Left ventricle myocardium inferior (tissue), 1 donor: ENCODE measurements around the gene ADGRF1. TPM values are rescaled to one million over a fixed set of nuclear protein-coding genes. Genes with fewer than 3 reads are reported as not detected.

ENCODE experiments used
- DNase-seq: peaks from one replicate; pipeline ENCODE4 v3.0.0-alpha.2; 2020
- H3K27ac ChIP-seq: fragments of 200-600 bp; replicated peaks from 2 replicates; pipeline ENCODE4 v1.8.0; 2021
- H3K27me3 ChIP-seq: fragments of 200-600 bp; 2 replicates; pipeline ENCODE4 v1.8.0; 2021; ENCODE audit warnings: low read depth
- H3K36me3 ChIP-seq: fragments of 200-600 bp; 2 replicates; pipeline ENCODE4 v1.8.0; 2021
- H3K4me1 ChIP-seq: fragments of 200-600 bp; 2 replicates; pipeline ENCODE4 v1.8.0; 2021
- H3K4me3 ChIP-seq: fragments of 200-600 bp; 2 replicates; pipeline ENCODE4 v1.8.0; 2021; ENCODE audit warnings: mild to moderate bottlenecking, moderate library complexity
- H3K9me3 ChIP-seq: fragments of 200-600 bp; replicated peaks from 2 replicates; pipeline ENCODE4 v1.8.0; 2021
- intact Hi-C: fragments of 100-400 bp; cut with micrococcal nuclease; formaldehyde crosslinking; loops from one replicate; pipeline ENCODE4 v1.11.0; 2022
- total RNA-seq: library from RNA; stranded (reverse); fragmentation: NEBNext Ultra II Directional; extraction: Animal tissue kit (Norgen Biotek cat#: 25700); gene quantifications from one replicate; pipeline ENCODE4 v1.2.1, GENCODE V29; 2021
- TF ChIP-seq, protein P1 (sequence below): fragments of 200-600 bp; IDR thresholded peaks from 2 replicates; pipeline ENCODE4 v1.8.0; 2021; ENCODE audit warnings: antibody characterized with exemption, mild to moderate bottlenecking, borderline replicate concordance
- donor health status: DM: no; HTN: yes; CAD: no; lungs with severe emphysema.

The ADGRF1 gene
- total RNA-seq, 1 donor from 2014 or later, result not detected

GRCh38 chr6:46961232-46961631 lies 80.9 kb downstream of the ADGRF1 start:
- TF ChIP-seq, protein P1, sequence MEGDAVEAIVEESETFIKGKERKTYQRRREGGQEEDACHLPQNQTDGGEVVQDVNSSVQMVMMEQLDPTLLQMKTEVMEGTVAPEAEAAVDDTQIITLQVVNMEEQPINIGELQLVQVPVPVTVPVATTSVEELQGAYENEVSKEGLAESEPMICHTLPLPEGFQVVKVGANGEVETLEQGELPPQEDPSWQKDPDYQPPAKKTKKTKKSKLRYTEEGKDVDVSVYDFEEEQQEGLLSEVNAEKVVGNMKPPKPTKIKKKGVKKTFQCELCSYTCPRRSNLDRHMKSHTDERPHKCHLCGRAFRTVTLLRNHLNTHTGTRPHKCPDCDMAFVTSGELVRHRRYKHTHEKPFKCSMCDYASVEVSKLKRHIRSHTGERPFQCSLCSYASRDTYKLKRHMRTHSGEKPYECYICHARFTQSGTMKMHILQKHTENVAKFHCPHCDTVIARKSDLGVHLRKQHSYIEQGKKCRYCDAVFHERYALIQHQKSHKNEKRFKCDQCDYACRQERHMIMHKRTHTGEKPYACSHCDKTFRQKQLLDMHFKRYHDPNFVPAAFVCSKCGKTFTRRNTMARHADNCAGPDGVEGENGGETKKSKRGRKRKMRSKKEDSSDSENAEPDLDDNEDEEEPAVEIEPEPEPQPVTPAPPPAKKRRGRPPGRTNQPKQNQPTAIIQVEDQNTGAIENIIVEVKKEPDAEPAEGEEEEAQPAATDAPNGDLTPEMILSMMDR, result no peak
- Histone ChIP-seq H3K27ac (no peak overlapping the region), H3K36me3 (no peaks in the 10 kb centered on the region), H3K9me3 (no peaks in the 10 kb centered on the region), H3K4me1 (peaks cover 22% of the 10 kb centered on the region), H3K4me3 (no peak overlapping the region), H3K27me3 (no peaks in the 10 kb centered on the region)
- no peak for DNase-seq
- intact Hi-C loops, result no loop called here

DNA sequence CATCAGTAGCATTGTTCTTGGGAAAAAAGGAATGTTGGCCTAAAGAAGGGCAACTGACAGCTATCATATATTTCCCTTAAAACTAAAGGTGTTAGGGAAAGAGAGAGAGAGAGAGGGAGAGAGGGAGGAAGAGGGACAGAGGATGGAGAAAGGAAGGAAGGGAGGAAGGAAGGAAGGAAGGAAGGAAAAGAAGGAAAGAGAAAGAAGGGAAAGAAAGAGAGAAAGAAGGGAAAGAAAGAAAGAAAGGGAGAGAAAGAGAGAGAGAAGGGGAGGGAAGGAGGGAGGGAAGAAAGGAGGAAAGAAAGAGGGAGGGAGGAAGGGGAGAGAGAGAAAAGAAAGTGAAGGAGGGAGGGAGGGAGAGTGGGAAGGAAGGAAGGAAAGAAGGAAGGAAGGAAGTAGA lies 82.7 kb downstream of the ADGRF1 start:
- Histone ChIP-seq H3K36me3 (no peaks in the 10 kb centered on the region), H3K27me3 (no peaks in the 10 kb centered on the region), H3K4me3 (no peak overlapping the region), H3K9me3 (no peaks in the 10 kb centered on the region), H3K27ac (no peak overlapping the region), H3K4me1 (peaks cover 19% of the 10 kb centered on the region)
- no peak for DNase-seq
- intact Hi-C loops, result no loop called here
- TF ChIP-seq, protein P1, result no peak

DNA sequence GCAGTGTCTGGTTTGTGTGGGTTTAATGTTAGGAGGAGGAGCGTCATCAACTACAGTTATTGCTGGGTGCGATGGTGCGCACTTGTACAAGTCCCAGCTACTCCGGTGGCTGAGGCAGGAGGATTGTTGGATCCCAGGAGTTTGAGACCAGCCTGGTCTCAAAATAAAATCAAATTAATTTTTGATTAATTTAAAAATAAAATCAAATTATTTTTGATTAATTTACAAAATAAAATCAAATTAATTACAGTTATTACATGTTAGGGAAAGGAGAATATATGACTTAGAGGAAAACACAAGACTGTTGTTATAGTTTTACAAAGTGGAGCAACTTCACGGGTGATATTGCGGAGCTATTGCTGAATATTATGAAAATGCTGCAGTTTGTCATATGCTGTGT lies 85.7 kb downstream of the ADGRF1 start:
- H3K27ac ChIP-seq, result no peak overlapping the region
- H3K36me3 ChIP-seq, result no peaks in the 10 kb centered on the region
- intact Hi-C loops, result no loop called here
- DNase-seq, result no peak
- H3K9me3 ChIP-seq, result no peaks in the 10 kb centered on the region
- peaks cover 17% of the 10 kb centered on the region for H3K4me1 ChIP-seq
- TF ChIP-seq, protein P1, result no peak
- no peaks in the 10 kb centered on the region for H3K27me3 ChIP-seq
- H3K4me3 ChIP-seq, result no peak overlapping the region

DNA sequence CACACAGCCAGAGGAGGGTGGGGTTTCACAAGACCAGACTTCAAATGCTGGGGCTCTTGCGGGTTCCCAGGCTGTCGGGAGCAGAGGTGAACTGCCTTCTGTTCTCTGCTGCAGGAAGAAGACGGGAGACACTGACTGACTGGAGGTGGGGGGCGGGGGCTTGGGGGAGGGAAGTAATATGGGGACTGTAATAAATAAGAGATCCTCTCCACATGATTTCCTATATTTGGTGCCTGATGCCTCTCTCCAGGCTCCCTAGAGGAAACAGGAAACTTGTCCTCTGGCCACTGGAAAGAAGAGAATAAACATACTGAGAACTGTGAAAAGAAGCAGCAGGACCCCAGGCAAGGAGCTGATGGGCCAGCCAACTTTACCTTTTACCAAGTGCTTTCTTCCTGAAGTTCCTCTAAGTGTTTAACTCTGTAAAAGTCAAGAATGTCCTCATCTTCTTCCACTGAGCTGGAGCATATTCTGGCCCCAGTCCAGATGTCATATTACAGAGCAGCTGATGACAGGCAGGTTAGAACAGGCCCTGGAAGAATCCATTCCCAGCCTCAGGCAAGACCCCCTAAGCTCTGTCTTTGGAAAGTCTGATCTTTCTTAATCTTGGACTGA lies 87.2 kb downstream of the ADGRF1 start:
- no peaks in the 10 kb centered on the region for H3K9me3 ChIP-seq
- H3K4me3 ChIP-seq, result peak overlapping the region; percentile 53
- DNase-seq, result no peak
- no peaks in the 10 kb centered on the region for H3K36me3 ChIP-seq
- no peaks in the 10 kb centered on the region for H3K27me3 ChIP-seq
- peaks cover 29% of the 10 kb centered on the region for H3K4me1 ChIP-seq
- intact Hi-C loops, result no loop called here
- peak overlapping the region; percentile 91 for H3K27ac ChIP-seq
- TF ChIP-seq, protein P1, result no peak

GRCh38 chr6:46953921-46954320 lies 88.2 kb downstream of the ADGRF1 start:
- no peaks in the 10 kb centered on the region for H3K27me3 ChIP-seq
- no peaks in the 10 kb centered on the region for H3K36me3 ChIP-seq
- peak overlapping the region; percentile 91 for H3K27ac ChIP-seq
- intact Hi-C loops, result no loop called here
- TF ChIP-seq, protein P1, result no peak
- peak overlapping the region; percentile 53 for H3K4me3 ChIP-seq
- H3K9me3 ChIP-seq, result no peaks in the 10 kb centered on the region
- DNase-seq, result no peak
- peaks cover 38% of the 10 kb centered on the region for H3K4me1 ChIP-seq
